ENCODE results near the gene AMTN.

The AMTN gene

GRCh38 chr4:70571772-70572171 is 53.4 kb downstream of the AMTN start:
- no peak overlapping the region for H2AFZ ChIP-seq
- no peaks in the 10 kb centered on the region for H3K9me3 ChIP-seq (ENCODE audit: control insufficient read depth, low read length)
- no peaks in the 10 kb centered on the region for H3K79me2 ChIP-seq
- H3K4me2 ChIP-seq (ENCODE audit: low read length) = no peak overlapping the region
- H3K36me3 ChIP-seq (ENCODE audit: control insufficient read depth, insufficient read depth, low read length) = no peaks in the 10 kb centered on the region
- no peak for TF ChIP-seq CTCF (IDR thresholded peaks at IDR 0.05)
- H3K4me3 ChIP-seq (ENCODE audit: low read depth, low read length) = no peak overlapping the region
- H3K4me1 ChIP-seq = no peaks in the 10 kb centered on the region
- no peaks in the 10 kb centered on the region for H3K27me3 ChIP-seq (ENCODE audit: control insufficient read depth, insufficient read depth, low read length)
- no peak overlapping the region for H3K27ac ChIP-seq
- H3K9ac ChIP-seq = no peak overlapping the region

- Histone ChIP-seq H3K4me1 (no peaks in the 10 kb centered on the region), H3K4me2 (ENCODE audit: low read length) (no peak overlapping the region), H3K27me3 (ENCODE audit: control insufficient read depth, insufficient read depth, low read length) (no peaks in the 10 kb centered on the region), H3K9ac (no peak overlapping the region), H3K79me2 (no peaks in the 10 kb centered on the region), H3K9me3 (ENCODE audit: control insufficient read depth, low read length) (no peaks in the 10 kb centered on the region), H3K36me3 (ENCODE audit: control insufficient read depth, insufficient read depth, low read length) (no peaks in the 10 kb centered on the region), H3K4me3 (ENCODE audit: low read depth, low read length) (no peak overlapping the region), H2AFZ (no peak overlapping the region), H3K27ac (no peak overlapping the region)
- TF ChIP-seq CTCF (IDR thresholded peaks at IDR 0.05) = no peak
Measured at GRCh38 chr4:70575964-70576363, 57.6 kb downstream of the AMTN start.

- Histone ChIP-seq H3K9ac (no peak overlapping the region), H2AFZ (no peak overlapping the region), H3K4me2 (ENCODE audit: low read length) (no peak overlapping the region), H3K4me1 (no peaks in the 10 kb centered on the region), H3K79me2 (no peaks in the 10 kb centered on the region), H3K27me3 (ENCODE audit: control insufficient read depth, insufficient read depth, low read length) (no peaks in the 10 kb centered on the region), H3K36me3 (ENCODE audit: control insufficient read depth, insufficient read depth, low read length) (no peaks in the 10 kb centered on the region), H3K27ac (no peak overlapping the region), H3K4me3 (ENCODE audit: low read depth, low read length) (no peak overlapping the region), H3K9me3 (ENCODE audit: control insufficient read depth, low read length) (no peaks in the 10 kb centered on the region)
- no peak for TF ChIP-seq CTCF (IDR thresholded peaks at IDR 0.05)
Measured at GRCh38 chr4:70577220-70577927, 59.0 kb downstream of the AMTN start.

- Histone ChIP-seq H3K79me2 (no peaks in the 10 kb centered on the region), H3K9me3 (ENCODE audit: control insufficient read depth, low read length) (no peaks in the 10 kb centered on the region)
Measured at GRCh38 chr4:70581980-70582379, 63.6 kb downstream of the AMTN start.

More at GRCh38 chr4:70581980-70582379, 63.6 kb downstream of the AMTN start:
- H3K9ac ChIP-seq = no peak overlapping the region
- no peak for TF ChIP-seq CTCF (IDR thresholded peaks at IDR 0.05)
- H3K4me3 ChIP-seq (ENCODE audit: low read depth, low read length) = no peak overlapping the region
- H3K27me3 ChIP-seq (ENCODE audit: control insufficient read depth, insufficient read depth, low read length) = no peaks in the 10 kb centered on the region
- H2AFZ ChIP-seq = no peak overlapping the region
- H3K4me1 ChIP-seq = no peaks in the 10 kb centered on the region
- H3K36me3 ChIP-seq (ENCODE audit: control insufficient read depth, insufficient read depth, low read length) = no peaks in the 10 kb centered on the region
- no peak overlapping the region for H3K27ac ChIP-seq
- H3K4me2 ChIP-seq (ENCODE audit: low read length) = no peak overlapping the region

Data from parathyroid adenoma (tissue), 2 donors.